ENCODE results near the gene TRMT112. TPM values are rescaled to one million over a fixed set of nuclear protein-coding genes. Genes with fewer than 3 reads are reported as not detected.

The TRMT112 gene
- total and polyA plus RNA-seq, 2 of the 8 experiments (the other 6 are each of a cell fraction or from before 2014, with no cell fraction given): 300 to 650 TPM

DNA sequence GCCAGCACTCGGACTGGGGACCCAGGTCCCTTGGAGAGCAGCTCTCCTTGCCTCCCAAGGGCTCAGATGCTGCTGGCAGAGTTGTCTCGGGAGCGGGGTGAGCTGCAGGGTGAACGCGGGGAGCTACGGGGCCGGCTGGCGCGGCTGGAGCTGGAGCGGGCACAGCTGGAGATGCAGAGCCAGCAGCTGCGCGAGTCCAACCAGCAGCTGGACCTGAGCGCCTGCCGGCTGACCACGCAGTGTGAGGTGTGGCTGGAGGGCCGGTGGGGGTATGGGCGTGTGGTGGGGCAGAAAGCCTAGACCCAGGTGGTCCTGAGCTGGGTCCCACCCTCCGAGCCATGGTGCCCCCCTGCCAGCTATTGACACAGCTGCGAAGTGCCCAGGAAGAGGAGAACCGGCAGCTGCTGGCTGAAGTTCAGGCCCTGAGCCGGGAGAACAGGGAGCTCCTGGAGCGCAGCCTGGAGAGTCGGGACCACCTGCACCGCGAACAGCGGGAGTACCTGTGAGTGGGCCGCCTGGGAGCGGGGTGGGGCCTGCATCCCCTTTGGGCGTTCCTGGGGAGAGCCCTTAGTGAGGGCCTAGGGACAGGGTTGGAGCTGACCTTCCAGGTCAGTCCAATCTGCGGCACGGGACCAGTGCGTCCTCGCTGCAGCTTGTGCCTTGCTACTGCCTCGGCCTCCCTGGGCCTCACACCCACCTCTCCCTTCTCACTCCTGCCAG, 35.8 kb upstream of the TRMT112 start (continued):
- no peak for TF ChIP-seq BRCA1 (IDR thresholded peaks at IDR 0.05; ENCODE audit: low read depth, low read length)
- no peak for TF ChIP-seq CEBPB (IDR thresholded peaks at IDR 0.05; ENCODE audit: low read depth, low read length)
- no peak for TF ChIP-seq NRF1 (IDR thresholded peaks at IDR 0.05; ENCODE audit: low read depth, low read length)
- no peak for TF ChIP-seq RNF2 (IDR thresholded peaks at IDR 0.05; ENCODE audit: borderline replicate concordance, low read depth, low read length, missing control alignments, poor library complexity, severe bottlenecking)
